WERI-Rb-1 (cell line): ENCODE data around the gene CD274.

Source experiments
- DNase-seq: peaks from one replicate; pipeline ENCODE4 v3.0.0-alpha.2; 2020
- H3K27ac ChIP-seq: fragments of 250-450 bp; sonication (Bioruptor Pico); 2 replicates; pipeline ENCODE4 v1.5.1; 2020; ENCODE audit warnings: mild to moderate bottlenecking, moderate library complexity
- H3K27me3 ChIP-seq: fragments of 250-450 bp; sonication (Bioruptor Pico); 2 replicates; pipeline ENCODE4 v1.5.1; 2021; ENCODE audit warnings: mild to moderate bottlenecking, low read depth, moderate library complexity; ENCODE audit not compliant: insufficient read depth, severe bottlenecking
- H3K36me3 ChIP-seq: fragments of 250-450 bp; sonication (Bioruptor Pico); 2 replicates; pipeline ENCODE4 v1.5.1; 2020; ENCODE audit warnings: mild to moderate bottlenecking, moderate library complexity
- H3K4me3 ChIP-seq: 2 replicates; pipeline ENCODE4 v1.5.1; 2011; ENCODE audit warnings: low read depth, mild to moderate bottlenecking, control low read depth, low read length
- H3K9me3 ChIP-seq: fragments of 250-450 bp; sonication (Bioruptor Pico); 2 replicates; pipeline ENCODE4 v1.5.1; 2021; ENCODE audit warnings: mild to moderate bottlenecking, moderate library complexity; ENCODE audit not compliant: severe bottlenecking
- TF ChIP-seq, protein P1 (sequence below): IDR thresholded peaks from 2 replicates; pipeline ENCODE4 v1.5.1; 2011; ENCODE audit warnings: low read depth, mild to moderate bottlenecking, control low read depth, inconsistent platforms, low read length

Gene CD274

DNA sequence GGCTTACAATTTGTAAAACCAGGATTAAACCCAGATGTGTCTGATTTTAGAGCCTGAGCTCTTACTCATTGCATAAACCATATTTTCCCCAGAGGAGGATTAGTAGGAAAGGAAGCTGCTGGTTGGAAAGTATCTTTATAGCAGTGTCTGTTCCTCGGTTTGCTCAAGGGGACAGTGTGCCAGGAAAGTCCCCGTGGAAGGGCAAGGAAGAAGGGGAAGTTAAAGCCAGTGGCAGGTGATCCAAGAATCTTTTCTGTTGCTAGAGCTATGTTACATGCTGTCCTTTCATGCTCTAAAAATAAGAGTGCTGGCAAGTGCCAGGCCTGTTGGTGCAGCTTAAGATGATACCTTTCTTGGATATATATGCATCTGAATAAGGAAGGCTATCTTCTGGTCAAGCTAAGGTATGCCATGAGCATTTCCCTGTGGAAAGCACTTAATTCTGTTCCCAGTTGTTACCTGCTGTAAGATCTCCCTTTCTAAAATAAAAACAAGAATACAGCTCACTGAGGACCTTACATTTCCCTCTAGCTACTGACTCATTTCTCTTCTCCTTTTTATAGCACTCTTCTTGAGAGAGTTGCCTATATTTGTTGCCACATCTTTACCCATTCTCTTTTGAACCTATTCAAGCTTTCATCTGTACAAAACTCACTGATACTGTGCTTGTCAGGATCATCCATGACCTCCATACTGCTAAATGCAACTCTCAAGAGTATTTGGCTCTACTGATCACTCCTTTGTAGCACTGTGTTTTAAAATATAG is 68.0 kb downstream of the CD274 start:
- no peaks in the 10 kb centered on the region for H3K36me3 ChIP-seq

DNA sequence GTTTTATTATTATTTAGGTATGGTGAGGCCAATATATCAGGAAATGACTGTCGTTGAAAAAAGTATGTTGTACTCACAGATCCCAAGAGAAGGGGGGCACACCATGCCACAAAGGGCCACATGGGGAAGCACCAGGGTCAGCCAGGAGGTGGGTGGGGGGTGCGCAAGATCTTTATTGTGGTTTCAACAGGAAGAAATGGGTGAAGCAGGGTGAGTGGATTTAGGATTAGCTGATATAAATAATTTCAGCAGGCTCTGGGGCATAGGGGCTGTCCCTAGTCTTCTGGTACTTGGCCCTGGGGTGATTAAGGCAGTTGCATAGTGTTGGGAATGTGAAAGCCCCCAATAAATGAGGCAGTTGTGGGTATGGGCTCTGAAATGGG is 68.6 kb downstream of the CD274 start:
- TF ChIP-seq, protein P1, sequence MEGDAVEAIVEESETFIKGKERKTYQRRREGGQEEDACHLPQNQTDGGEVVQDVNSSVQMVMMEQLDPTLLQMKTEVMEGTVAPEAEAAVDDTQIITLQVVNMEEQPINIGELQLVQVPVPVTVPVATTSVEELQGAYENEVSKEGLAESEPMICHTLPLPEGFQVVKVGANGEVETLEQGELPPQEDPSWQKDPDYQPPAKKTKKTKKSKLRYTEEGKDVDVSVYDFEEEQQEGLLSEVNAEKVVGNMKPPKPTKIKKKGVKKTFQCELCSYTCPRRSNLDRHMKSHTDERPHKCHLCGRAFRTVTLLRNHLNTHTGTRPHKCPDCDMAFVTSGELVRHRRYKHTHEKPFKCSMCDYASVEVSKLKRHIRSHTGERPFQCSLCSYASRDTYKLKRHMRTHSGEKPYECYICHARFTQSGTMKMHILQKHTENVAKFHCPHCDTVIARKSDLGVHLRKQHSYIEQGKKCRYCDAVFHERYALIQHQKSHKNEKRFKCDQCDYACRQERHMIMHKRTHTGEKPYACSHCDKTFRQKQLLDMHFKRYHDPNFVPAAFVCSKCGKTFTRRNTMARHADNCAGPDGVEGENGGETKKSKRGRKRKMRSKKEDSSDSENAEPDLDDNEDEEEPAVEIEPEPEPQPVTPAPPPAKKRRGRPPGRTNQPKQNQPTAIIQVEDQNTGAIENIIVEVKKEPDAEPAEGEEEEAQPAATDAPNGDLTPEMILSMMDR: no peak
- Histone ChIP-seq H3K27me3 (no peaks in the 10 kb centered on the region), H3K9me3 (no peaks in the 10 kb centered on the region), H3K36me3 (no peaks in the 10 kb centered on the region), H3K4me3 (no peak overlapping the region), H3K27ac (no peak overlapping the region)
- no peak for DNase-seq

More for the DNA sequence above, 68.0 kb downstream of the CD274 start:
- Histone ChIP-seq H3K27me3 (no peaks in the 10 kb centered on the region), H3K27ac (no peak overlapping the region), H3K4me3 (no peak overlapping the region), H3K9me3 (no peaks in the 10 kb centered on the region)
- TF ChIP-seq, protein P1: no peak
- no peak for DNase-seq
